HepG2 (cell line): ENCODE results near the gene NOP9. TPM values are rescaled to one million over a fixed set of nuclear protein-coding genes. Genes with fewer than 3 reads are reported as not detected.

ENCODE experiments used
- AHR ChIP-seq: IDR thresholded peaks from 2 replicates; pipeline ENCODE4 v1.6.1; 2018; ENCODE audit warnings: missing genetic modification reagents, missing compliant biosample characterization
- ATF1 ChIP-seq: IDR thresholded peaks from 2 replicates; pipeline ENCODE4 v1.6.1; 2016; ENCODE audit warnings: mild to moderate bottlenecking, control low read depth
- ATM ChIP-seq: fragments of 450-650 bp; IDR thresholded peaks from 2 replicates; pipeline ENCODE4 v1.7.1; 2017; ENCODE audit warnings: mild to moderate bottlenecking, borderline replicate concordance
- CAMTA2 ChIP-seq: sonication (generic); formaldehyde crosslinking; IDR thresholded peaks from 2 replicates; pipeline ENCODE4 v1.4.0; 2020; ENCODE audit warnings: mild to moderate bottlenecking, missing genetic modification reagents, borderline replicate concordance
- DNMT1 ChIP-seq: sonication (generic); formaldehyde crosslinking; IDR thresholded peaks from 2 replicates; pipeline ENCODE4 v1.5.1; 2020; ENCODE audit warnings: mild to moderate bottlenecking, missing genetic modification reagents
- GFI1 ChIP-seq: sonication (generic); formaldehyde crosslinking; IDR thresholded peaks from 2 replicates; pipeline ENCODE4 v1.5.0; 2020; ENCODE audit warnings: missing genetic modification reagents, mild to moderate bottlenecking, borderline replicate concordance
- ISL2 ChIP-seq: sonication (generic); formaldehyde crosslinking; IDR thresholded peaks from 2 replicates; pipeline ENCODE4 v1.5.0; 2020; ENCODE audit warnings: missing genetic modification reagents
- MTA1 ChIP-seq: sonication (generic); formaldehyde crosslinking; IDR thresholded peaks from 2 replicates; pipeline ENCODE4 v1.4.0; 2020; ENCODE audit warnings: missing genetic modification reagents, mild to moderate bottlenecking, borderline replicate concordance
- RBM39 ChIP-seq: fragments of 200-400 bp; formaldehyde crosslinking; IDR thresholded peaks from one replicate; pipeline ENCODE4 v1.6.1; 2018; ENCODE audit warnings: antibody characterized with exemption, mild to moderate bottlenecking, low read depth, low read length; ENCODE audit not compliant: poor library complexity, severe bottlenecking
- WIZ ChIP-seq: sonication (generic); formaldehyde crosslinking; IDR thresholded peaks from 2 replicates; pipeline ENCODE4 v1.5.1; 2020; ENCODE audit warnings: mild to moderate bottlenecking, missing genetic modification reagents
- ZMYM3 ChIP-seq: sonication (generic); formaldehyde crosslinking; IDR thresholded peaks from 2 replicates; pipeline ENCODE4 v1.5.1; 2020; ENCODE audit warnings: mild to moderate bottlenecking, missing genetic modification reagents
- ZNF253 ChIP-seq: sonication (generic); formaldehyde crosslinking; IDR thresholded peaks from 2 replicates; pipeline ENCODE4 v1.8.0; 2022; ENCODE audit warnings: mild to moderate bottlenecking, missing genetic modification reagents, borderline replicate concordance
- ZNF629 ChIP-seq: sonication (generic); formaldehyde crosslinking; conservative IDR thresholded peaks from 2 replicates; pipeline ENCODE4 v1.5.0; 2020; ENCODE audit warnings: missing genetic modification reagents
- ZNF768 ChIP-seq: sonication (generic); formaldehyde crosslinking; IDR thresholded peaks from 2 replicates; pipeline ENCODE4 v1.4.0; 2020; ENCODE audit warnings: missing genetic modification reagents
- ZNF792 ChIP-seq: IDR thresholded peaks from 2 replicates; pipeline ENCODE4 v1.6.1; 2016
- polyA plus RNA-seq, 8 experiments: library from polyadenylated mRNA; depleted of rRNA in 3 of 8; stranded (reverse) in 7 of 8; unstranded in 1 of 8; fragments of >200 nt; fragmentation: Illumina TruSeq in 4 of 8; extraction: Trizol in 4 of 8; gene quantifications; 2 replicates each; pipeline versions ENCODE4 v1.2.1 to v1.2.3, GENCODE V29; 2011 to 2016; ENCODE audit warnings: low read depth in 4 of 8, missing spikeins in 1 of 8, mixed read lengths in 1 of 8; ENCODE audit not compliant: insufficient read depth in 1 of 8
- total RNA-seq, 5 experiments: library from RNA; depleted of rRNA; stranded (reverse); fragments of >200 nt; fragmentation: Illumina TruSeq; extraction: Trizol; gene quantifications; 2 replicates each; pipeline ENCODE4 v1.2.3, GENCODE V29; 2016; ENCODE audit warnings: low read depth in 1 of 5
- TF ChIP-seq, protein P1 (sequence below): sonication (generic); formaldehyde crosslinking; IDR thresholded peaks from 2 replicates; pipeline ENCODE4 v1.4.0; 2020; ENCODE audit warnings: missing genetic modification reagents, mild to moderate bottlenecking, borderline replicate concordance
- TF ChIP-seq, protein P2 (sequence below): sonication (generic); formaldehyde crosslinking; IDR thresholded peaks from 2 replicates; pipeline ENCODE4 v1.5.0; 2020; ENCODE audit warnings: missing genetic modification reagents, mild to moderate bottlenecking, borderline replicate concordance
- TF ChIP-seq, protein P3 (sequence below): IDR thresholded peaks from 2 replicates; pipeline ENCODE4 v1.6.1; 2016; ENCODE audit warnings: low read depth
- TF ChIP-seq, protein P4 (sequence below): sonication (generic); formaldehyde crosslinking; conservative IDR thresholded peaks from 2 replicates; pipeline ENCODE4 v1.4.0; 2020; ENCODE audit warnings: missing genetic modification reagents
- TF ChIP-seq, protein P5 (sequence below): sonication (generic); formaldehyde crosslinking; IDR thresholded peaks from 2 replicates; pipeline ENCODE4 v1.4.0; 2020; ENCODE audit warnings: mild to moderate bottlenecking, missing genetic modification reagents
- TF ChIP-seq, protein P6 (sequence below): sonication (generic); formaldehyde crosslinking; IDR thresholded peaks from 2 replicates; pipeline ENCODE4 v1.4.0; 2020; ENCODE audit warnings: mild to moderate bottlenecking, missing genetic modification reagents
- TF ChIP-seq, protein P7 (sequence below): sonication (generic); IDR thresholded peaks from 2 replicates; pipeline ENCODE4 v1.6.1; 2016; ENCODE audit warnings: low read depth, borderline replicate concordance

The NOP9 gene
- total and polyA plus RNA-seq, 2 of the 13 experiments (the other 11 are each of a cell fraction or from before 2014, with no cell fraction given) = 24.5 to 61.6 TPM

DNA sequence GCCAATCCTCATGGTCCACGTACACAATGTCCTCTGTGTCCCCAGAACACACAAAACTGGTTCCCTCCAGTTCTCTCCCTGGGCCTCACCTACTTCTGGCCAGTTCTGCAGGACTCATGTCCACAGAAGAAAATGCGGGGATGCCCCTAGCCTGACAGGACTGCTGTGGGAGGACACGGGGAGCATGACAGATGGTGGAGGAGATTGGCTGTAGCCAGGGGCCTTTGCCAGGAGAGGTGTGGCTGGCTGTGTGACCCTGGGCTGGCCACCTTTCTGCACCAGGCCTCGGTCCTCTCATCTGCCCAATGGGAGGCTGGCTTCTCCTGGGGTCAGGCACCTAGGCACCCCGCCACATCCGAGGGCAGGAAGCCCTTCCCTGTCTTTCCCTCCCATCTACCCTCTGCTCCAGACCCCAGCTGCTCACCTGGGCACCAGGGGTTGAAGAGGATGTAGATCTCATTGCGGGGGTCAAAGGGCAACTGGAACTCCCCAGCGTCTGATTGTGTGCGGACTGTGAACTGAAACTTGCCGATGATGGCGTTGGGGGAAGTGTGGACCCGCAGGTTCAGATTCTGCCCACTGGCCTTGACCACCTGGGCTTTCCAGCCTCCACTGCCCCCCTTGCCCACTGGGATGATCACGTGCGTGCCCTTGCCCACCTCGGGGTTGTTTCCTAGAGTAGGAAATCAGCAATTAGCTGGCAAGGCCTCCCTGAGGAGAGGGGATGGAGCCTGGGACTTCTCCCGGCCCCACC, 39.4 kb upstream of the NOP9 start (continued):
- TF ChIP-seq, protein P1, sequence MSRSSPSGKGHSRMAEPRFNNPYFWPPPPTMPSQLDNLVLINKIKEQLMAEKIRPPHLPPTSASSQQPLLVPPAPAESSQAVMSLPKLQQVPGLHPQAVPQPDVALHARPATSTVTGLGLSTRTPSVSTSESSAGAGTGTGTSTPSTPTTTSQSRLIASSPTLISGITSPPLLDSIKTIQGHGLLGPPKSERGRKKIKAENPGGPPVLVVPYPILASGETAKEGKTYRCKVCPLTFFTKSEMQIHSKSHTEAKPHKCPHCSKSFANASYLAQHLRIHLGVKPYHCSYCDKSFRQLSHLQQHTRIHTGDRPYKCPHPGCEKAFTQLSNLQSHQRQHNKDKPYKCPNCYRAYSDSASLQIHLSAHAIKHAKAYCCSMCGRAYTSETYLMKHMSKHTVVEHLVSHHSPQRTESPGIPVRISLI (CRISPR knock-in tag) = no peak
- TF ChIP-seq ATM (no peak), CAMTA2 (peak; percentile 77; the same call in 1 of the 2 replicates), RBM39 (no peak), ISL2 (CRISPR knock-in tag) (no peak), MTA1 (CRISPR knock-in tag) (peak; percentile 71), ZNF253 (CRISPR knock-in tag) (no peak), ZNF629 (CRISPR knock-in tag) (peak; percentile 83), GFI1 (no peak), ATF1 (CRISPR knock-in tag) (no peak), WIZ (0 out of 2 replicates have a peak, but pooled peaks have one; percentile 43), DNMT1 (CRISPR knock-in tag) (0 out of 2 replicates have a peak, but pooled peaks have one; percentile 46), ZNF792 (CRISPR knock-in tag) (no peak), AHR (CRISPR knock-in tag) (0 out of 2 replicates have a peak, but pooled peaks have one; percentile 30), ZMYM3 (peak; percentile 52; the same call in 1 of the 2 replicates), ZNF768 (0 out of 2 replicates have a peak, but pooled peaks have one; percentile 19)
- TF ChIP-seq, protein P2, sequence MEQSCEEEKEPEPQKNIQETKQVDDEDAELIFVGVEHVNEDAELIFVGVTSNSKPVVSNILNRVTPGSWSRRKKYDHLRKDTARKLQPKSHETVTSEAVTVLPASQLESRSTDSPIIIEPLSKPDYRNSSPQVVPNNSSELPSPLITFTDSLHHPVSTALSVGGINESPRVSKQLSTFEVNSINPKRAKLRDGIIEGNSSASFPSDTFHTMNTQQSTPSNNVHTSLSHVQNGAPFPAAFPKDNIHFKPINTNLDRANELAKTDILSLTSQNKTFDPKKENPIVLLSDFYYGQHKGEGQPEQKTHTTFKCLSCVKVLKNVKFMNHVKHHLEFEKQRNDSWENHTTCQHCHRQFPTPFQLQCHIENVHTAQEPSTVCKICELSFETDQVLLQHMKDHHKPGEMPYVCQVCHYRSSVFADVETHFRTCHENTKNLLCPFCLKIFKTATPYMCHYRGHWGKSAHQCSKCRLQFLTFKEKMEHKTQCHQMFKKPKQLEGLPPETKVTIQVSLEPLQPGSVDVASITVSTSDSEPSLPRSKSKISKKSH = peak; percentile 58; the same call in 1 of the 2 replicates
- TF ChIP-seq, protein P3, sequence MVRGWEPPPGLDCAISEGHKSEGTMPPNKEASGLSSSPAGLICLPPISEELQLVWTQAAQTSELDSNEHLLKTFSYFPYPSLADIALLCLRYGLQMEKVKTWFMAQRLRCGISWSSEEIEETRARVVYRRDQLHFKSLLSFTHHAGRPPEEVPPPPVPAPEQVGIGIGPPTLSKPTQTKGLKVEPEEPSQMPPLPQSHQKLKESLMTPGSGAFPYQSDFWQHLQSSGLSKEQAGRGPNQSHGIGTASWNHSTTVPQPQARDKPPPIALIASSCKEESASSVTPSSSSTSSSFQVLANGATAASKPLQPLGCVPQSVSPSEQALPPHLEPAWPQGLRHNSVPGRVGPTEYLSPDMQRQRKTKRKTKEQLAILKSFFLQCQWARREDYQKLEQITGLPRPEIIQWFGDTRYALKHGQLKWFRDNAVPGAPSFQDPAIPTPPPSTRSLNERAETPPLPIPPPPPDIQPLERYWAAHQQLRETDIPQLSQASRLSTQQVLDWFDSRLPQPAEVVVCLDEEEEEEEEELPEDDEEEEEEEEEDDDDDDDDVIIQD = 0 out of 2 replicates have a peak, but pooled peaks have one; percentile 17
- TF ChIP-seq, protein P4, sequence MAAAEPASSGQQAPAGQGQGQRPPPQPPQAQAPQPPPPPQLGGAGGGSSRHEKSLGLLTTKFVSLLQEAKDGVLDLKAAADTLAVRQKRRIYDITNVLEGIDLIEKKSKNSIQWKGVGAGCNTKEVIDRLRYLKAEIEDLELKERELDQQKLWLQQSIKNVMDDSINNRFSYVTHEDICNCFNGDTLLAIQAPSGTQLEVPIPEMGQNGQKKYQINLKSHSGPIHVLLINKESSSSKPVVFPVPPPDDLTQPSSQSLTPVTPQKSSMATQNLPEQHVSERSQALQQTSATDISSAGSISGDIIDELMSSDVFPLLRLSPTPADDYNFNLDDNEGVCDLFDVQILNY (CRISPR knock-in tag) = peak; percentile 40; the same call in 1 of the 2 replicates
- TF ChIP-seq, protein P5, sequence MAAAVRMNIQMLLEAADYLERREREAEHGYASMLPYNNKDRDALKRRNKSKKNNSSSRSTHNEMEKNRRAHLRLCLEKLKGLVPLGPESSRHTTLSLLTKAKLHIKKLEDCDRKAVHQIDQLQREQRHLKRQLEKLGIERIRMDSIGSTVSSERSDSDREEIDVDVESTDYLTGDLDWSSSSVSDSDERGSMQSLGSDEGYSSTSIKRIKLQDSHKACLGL (CRISPR knock-in tag) = 0 out of 2 replicates have a peak, but pooled peaks have one; percentile 38
- TF ChIP-seq, protein P6, sequence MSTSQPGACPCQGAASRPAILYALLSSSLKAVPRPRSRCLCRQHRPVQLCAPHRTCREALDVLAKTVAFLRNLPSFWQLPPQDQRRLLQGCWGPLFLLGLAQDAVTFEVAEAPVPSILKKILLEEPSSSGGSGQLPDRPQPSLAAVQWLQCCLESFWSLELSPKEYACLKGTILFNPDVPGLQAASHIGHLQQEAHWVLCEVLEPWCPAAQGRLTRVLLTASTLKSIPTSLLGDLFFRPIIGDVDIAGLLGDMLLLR (CRISPR knock-in tag) = peak; percentile 42; the same call in 1 of the 2 replicates
- TF ChIP-seq, protein P7, sequence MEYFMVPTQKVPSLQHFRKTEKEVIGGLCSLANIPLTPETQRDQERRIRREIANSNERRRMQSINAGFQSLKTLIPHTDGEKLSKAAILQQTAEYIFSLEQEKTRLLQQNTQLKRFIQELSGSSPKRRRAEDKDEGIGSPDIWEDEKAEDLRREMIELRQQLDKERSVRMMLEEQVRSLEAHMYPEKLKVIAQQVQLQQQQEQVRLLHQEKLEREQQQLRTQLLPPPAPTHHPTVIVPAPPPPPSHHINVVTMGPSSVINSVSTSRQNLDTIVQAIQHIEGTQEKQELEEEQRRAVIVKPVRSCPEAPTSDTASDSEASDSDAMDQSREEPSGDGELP = no peak
